Epithelial cell of esophagus (primary cell): Measurements from ENCODE around the gene TICAM1.
"Not testable (repeated sequence)": the region's sequence is repeated elsewhere in the genome, so short reads cannot be mapped to it uniquely, and the experiment has no call there.

Experiments used
- DNase-seq: peaks from one replicate; pipeline ENCODE4 v3.0.0; 2010; ENCODE audit warnings: low read depth
- H3K4me3 ChIP-seq: 2 replicates; pipeline ENCODE4 v1.5.1; 2011; ENCODE audit warnings: mild to moderate bottlenecking, low read length, control low read depth
- TF ChIP-seq, protein P1 (sequence below): IDR thresholded peaks from 2 replicates; pipeline ENCODE4 v1.5.1; 2011; ENCODE audit warnings: low read depth, mild to moderate bottlenecking, low read length, control low read depth, inconsistent platforms; ENCODE audit not compliant: insufficient read depth; ENCODE audit errors: missing control alignments

TICAM1 gene

DNA sequence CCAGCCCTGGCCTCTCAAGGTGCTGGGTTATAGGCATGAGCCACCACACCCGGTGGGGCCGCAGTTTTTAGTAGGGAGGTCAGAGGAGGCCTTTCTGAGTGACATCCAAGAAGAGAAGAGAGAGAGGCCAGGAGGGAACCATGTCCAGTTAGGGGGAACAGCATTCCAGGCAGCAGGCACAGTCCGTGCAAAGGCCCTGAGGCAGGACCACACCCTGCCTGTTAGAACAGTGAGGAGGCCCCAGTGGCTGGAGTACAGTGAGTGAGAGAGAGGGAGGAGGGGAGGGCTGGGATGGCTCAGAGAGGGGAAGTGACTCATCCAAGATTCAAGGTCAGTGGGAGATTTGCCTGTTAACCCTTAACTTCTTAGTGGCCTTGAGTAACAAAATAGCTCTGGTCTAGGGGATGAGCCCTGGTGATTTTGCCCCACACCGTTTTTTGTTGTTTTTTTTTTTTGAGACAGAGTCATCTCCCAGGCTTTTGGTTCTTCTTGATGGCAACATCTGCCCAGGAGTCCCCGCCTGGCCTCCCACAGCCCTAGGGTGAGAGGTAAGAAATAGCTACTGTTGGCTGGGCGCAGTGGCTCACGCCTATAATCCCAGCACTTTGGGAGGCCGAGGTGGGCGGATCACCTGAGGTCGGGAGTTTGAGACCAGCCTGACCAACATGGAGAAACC is 38.7 kb upstream of the TICAM1 start:
- TF ChIP-seq, protein P1, sequence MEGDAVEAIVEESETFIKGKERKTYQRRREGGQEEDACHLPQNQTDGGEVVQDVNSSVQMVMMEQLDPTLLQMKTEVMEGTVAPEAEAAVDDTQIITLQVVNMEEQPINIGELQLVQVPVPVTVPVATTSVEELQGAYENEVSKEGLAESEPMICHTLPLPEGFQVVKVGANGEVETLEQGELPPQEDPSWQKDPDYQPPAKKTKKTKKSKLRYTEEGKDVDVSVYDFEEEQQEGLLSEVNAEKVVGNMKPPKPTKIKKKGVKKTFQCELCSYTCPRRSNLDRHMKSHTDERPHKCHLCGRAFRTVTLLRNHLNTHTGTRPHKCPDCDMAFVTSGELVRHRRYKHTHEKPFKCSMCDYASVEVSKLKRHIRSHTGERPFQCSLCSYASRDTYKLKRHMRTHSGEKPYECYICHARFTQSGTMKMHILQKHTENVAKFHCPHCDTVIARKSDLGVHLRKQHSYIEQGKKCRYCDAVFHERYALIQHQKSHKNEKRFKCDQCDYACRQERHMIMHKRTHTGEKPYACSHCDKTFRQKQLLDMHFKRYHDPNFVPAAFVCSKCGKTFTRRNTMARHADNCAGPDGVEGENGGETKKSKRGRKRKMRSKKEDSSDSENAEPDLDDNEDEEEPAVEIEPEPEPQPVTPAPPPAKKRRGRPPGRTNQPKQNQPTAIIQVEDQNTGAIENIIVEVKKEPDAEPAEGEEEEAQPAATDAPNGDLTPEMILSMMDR: no peak
- DNase-seq: peak; percentile 93
- H3K4me3 ChIP-seq: no peak overlapping the region

GRCh38 chr19:4868286-4868834 is 36.8 kb upstream of the TICAM1 start:
- TF ChIP-seq, protein P1: no peak
- DNase-seq: no peak
- H3K4me3 ChIP-seq: no peak overlapping the region

DNA sequence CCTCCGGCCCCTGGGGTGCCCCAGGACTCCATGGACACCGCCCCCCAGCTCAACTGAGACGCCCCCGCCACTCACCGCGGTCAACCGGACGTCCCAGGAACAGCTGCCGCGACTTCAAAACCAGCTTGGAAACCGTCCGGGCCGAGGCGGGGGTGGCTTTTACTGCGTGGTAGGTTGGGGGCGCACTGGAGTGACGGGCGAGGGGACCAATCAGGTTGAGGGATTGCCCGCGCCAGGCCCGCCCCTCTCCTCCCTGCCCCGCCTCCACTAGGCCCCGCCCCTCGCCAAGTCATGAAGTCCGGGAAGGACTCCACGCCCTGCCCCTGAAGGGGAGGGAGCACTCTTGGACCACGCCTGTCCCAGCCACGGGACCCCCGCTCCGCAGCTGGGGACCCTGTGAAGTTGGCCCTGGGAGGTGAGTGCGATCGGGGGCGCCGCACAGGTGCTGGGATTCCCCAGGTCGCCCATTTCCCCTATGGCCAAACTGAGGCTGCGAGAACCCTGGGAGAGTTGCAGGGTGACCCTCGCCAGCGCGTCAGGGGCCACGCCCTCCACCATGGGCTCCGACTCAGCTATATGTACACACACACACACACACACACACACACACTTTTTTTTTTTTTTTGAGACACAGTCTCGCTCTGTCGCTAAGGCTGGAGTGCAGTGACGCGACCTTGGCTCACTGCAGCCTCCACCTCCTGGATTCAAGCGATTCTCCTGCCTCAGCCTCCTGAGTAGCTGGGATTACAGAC is 36.2 kb upstream of the TICAM1 start, which contains the start of gene PLIN3:
TSS of gene PLIN3 (minus strand) at position 134 of the 752 bp plus-strand sequence. CDS start 6,273 bp downstream, outside the sequence.
- DNase-seq: peak; percentile 96
- peak within 1 kb of the TSS; percentile 88 for H3K4me3 ChIP-seq
- TF ChIP-seq, protein P1: no peak

GRCh38 chr19:4866595-4867424 is 35.3 kb upstream of the TICAM1 start:
- peak; percentile 47 for DNase-seq
- TF ChIP-seq, protein P1: no peak
- H3K4me3 ChIP-seq: peak overlapping the region; percentile 88

DNA sequence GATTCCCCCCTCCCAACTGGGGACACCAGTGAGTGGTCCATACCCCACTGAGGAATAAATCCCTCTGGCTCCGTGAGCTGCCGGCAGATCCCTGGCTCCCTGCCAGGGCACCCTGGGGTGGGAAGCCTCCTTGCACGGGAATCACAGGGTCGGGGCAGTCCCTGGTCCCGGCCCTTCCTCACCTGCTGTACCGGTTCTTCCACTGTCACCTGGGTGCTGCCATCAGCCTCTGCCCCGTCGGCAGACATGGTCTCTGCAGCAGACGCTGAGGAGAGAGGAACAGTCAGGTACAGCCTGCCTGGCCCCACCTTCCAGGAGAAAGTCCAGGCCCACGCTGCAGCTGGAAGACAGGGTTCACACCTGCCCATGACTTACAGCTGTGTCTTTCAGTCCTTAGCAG is 29.6 kb upstream of the TICAM1 start:
- DNase-seq: peak; percentile 50
- no peak overlapping the region for H3K4me3 ChIP-seq
- TF ChIP-seq, protein P1: no peak

GRCh38 chr19:4859697-4860096 is 28.2 kb upstream of the TICAM1 start:
- TF ChIP-seq, protein P1: no peak
- H3K4me3 ChIP-seq: no peak overlapping the region
- no peak for DNase-seq

- not testable (repeated sequence) for DNase-seq, H3K4me3 ChIP-seq
Measured at GRCh38 chr19:4856468-4856867, 25.0 kb upstream of the TICAM1 start.

DNA sequence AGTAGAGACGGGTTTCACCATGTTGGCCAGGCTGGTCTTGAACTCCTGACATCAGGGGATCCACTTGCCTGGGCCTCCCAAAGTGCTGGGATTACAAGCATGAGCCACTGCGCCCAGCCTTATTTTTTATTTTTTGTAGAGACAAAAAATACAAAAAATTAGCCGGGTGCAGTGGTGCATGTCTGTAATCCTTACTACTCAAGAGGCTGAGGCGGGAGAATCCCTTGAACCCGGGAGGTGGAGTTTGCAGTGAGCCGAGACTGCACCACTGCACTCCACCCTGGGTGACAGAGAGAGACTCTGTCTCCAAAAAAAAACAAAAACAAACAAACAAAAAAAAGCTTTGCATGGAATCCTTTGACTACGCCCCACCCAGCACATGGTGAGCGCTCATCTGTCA is 22.0 kb upstream of the TICAM1 start:
- not testable (repeated sequence) for H3K4me3 ChIP-seq, DNase-seq
